LNCAP (cell line): ENCODE data around the gene GALNT2.

Experiments used
- CTCF ChIP-seq: fragments of 450-650 bp; IDR thresholded peaks from 2 replicates; pipeline ENCODE4 v1.5.1; 2017; ENCODE audit warnings: mild to moderate bottlenecking

Gene GALNT2

GRCh38 chr1:230130172-230130944 is 63.3 kb downstream of the GALNT2 start:
- TF ChIP-seq CTCF: no peak

- no peak for TF ChIP-seq CTCF
These were observed 64.4 kb downstream of the GALNT2 start for GRCh38 chr1:230131457-230131856.

GRCh38 chr1:230132758-230133157 is 65.7 kb downstream of the GALNT2 start:
- no peak for TF ChIP-seq CTCF

GRCh38 chr1:230135726-230136125 is 68.7 kb downstream of the GALNT2 start:
- no peak for TF ChIP-seq CTCF

- TF ChIP-seq CTCF: no peak
These were observed 69.7 kb downstream of the GALNT2 start for GRCh38 chr1:230136453-230137336.

- no peak for TF ChIP-seq CTCF
These were observed 70.3 kb downstream of the GALNT2 start for GRCh38 chr1:230137337-230137815.

- no peak for TF ChIP-seq CTCF
These were observed 71.7 kb downstream of the GALNT2 start for GRCh38 chr1:230138561-230139239.
